Measurements from ENCODE around the gene ZCWPW1. TPM values are rescaled to one million over a fixed set of nuclear protein-coding genes. Genes with fewer than 3 reads are reported as not detected.

The ZCWPW1 gene
- polyA plus RNA-seq, 1 of the 3 experiments (the other 2 are of a cell fraction) = 4.1 TPM

- H3F3A ChIP-seq (replicated peaks; ENCODE audit: insufficient read depth) = no peaks in the 10 kb centered on the region
- H3K4me2 ChIP-seq = no peak overlapping the region
- 96% methylated on average over 2 of the region's 2 CpGs for WGBS (ENCODE audit: low lambda C conversion rate)
- DNase-seq = no peak
- H3K79me2 ChIP-seq (ENCODE audit: insufficient read depth) = no peaks in the 10 kb centered on the region
- no peaks in the 10 kb centered on the region for H3K9me2 ChIP-seq
- H2AFZ ChIP-seq (ENCODE audit: low read depth) = no peak overlapping the region
- no peaks in the 10 kb centered on the region for H4K20me1 ChIP-seq (ENCODE audit: insufficient read depth)
- ChIA-PET CTCF (interaction anchor here (0.8 to 2.0 kb wide), 6 partner anchors 10 to 162 kb away, joined by 3 to 6 read pairs (median 4); no protein-coding TSS in a partner anchor), POLR2A (interaction anchor here (0.6 kb wide), 2 partner anchors 27 to 32 kb away, joined by 3 read pairs; partner anchors contain the start of gene MEPCE)
- no peak overlapping the region for H3K9ac ChIP-seq
- no peaks in the 10 kb centered on the region for H3K27me3 ChIP-seq (ENCODE audit: insufficient read depth)
- peaks cover 0 to 5% of the 10 kb centered on the region in 2 experiments; a peak in 1 of 4 replicates for H3K4me1 ChIP-seq (ENCODE audit: control insufficient read depth in 1 of 2, insufficient read depth in 2 of 2, low read depth in 1 of 2, low read length in 1 of 2)
- no peak overlapping the region for H3K4me3 ChIP-seq (ENCODE audit: low read depth in 2 of 2, low read length in 1 of 2)
- TF ChIP-seq JUND (IDR thresholded peaks at IDR 0.05) (no peak), PBX3 (IDR thresholded peaks at IDR 0.05) (no peak), IRF3 (IDR thresholded peaks at IDR 0.05; ENCODE audit: low read depth, low read length) (no peak), NRF1 (IDR thresholded peaks at IDR 0.05; ENCODE audit: low read depth, low read length) (no peak), TEAD4 (IDR thresholded peaks at IDR 0.05; ENCODE audit: borderline replicate concordance, insufficient read depth) (no peak), CHD2 (IDR thresholded peaks at IDR 0.05; ENCODE audit: low read length, partially characterized antibody) (no peak), YY1 (IDR thresholded peaks at IDR 0.05; ENCODE audit: low read depth) (no peak), RFX5 (IDR thresholded peaks at IDR 0.05; ENCODE audit: low read length) (no peak), SIN3A (IDR thresholded peaks at IDR 0.05; ENCODE audit: borderline replicate concordance, low read depth, low read length) (no peak), TCF12 (IDR thresholded peaks at IDR 0.05) (no peak), FOXM1 (IDR thresholded peaks at IDR 0.05; ENCODE audit: low read depth) (no peak), RCOR1 (IDR thresholded peaks at IDR 0.05; ENCODE audit: low read length) (no peak), ELF1 (IDR thresholded peaks at IDR 0.05) (no peak), USF1 (IDR thresholded peaks at IDR 0.05; ENCODE audit: borderline replicate concordance, low read depth) (no peak), CTCF (IDR thresholded peaks at IDR 0.05) (no peak), GABPA (IDR thresholded peaks at IDR 0.05; ENCODE audit: low read depth) (no peak), RXRA (IDR thresholded peaks at IDR 0.05; ENCODE audit: borderline replicate concordance, low read depth) (no peak)
- TF ChIP-seq, protein P1, sequence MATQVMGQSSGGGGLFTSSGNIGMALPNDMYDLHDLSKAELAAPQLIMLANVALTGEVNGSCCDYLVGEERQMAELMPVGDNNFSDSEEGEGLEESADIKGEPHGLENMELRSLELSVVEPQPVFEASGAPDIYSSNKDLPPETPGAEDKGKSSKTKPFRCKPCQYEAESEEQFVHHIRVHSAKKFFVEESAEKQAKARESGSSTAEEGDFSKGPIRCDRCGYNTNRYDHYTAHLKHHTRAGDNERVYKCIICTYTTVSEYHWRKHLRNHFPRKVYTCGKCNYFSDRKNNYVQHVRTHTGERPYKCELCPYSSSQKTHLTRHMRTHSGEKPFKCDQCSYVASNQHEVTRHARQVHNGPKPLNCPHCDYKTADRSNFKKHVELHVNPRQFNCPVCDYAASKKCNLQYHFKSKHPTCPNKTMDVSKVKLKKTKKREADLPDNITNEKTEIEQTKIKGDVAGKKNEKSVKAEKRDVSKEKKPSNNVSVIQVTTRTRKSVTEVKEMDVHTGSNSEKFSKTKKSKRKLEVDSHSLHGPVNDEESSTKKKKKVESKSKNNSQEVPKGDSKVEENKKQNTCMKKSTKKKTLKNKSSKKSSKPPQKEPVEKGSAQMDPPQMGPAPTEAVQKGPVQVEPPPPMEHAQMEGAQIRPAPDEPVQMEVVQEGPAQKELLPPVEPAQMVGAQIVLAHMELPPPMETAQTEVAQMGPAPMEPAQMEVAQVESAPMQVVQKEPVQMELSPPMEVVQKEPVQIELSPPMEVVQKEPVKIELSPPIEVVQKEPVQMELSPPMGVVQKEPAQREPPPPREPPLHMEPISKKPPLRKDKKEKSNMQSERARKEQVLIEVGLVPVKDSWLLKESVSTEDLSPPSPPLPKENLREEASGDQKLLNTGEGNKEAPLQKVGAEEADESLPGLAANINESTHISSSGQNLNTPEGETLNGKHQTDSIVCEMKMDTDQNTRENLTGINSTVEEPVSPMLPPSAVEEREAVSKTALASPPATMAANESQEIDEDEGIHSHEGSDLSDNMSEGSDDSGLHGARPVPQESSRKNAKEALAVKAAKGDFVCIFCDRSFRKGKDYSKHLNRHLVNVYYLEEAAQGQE (IDR thresholded peaks at IDR 0.05; ENCODE audit: low read depth, low read length) = no peak
- H3K27ac ChIP-seq (ENCODE audit: low read depth in 2 of 2, low read length in 1 of 2) = no peak overlapping the region
- H3K36me3 ChIP-seq (replicated peaks in 1 of 2; ENCODE audit: control insufficient read depth in 1 of 2, insufficient read depth in 2 of 2, low read length in 1 of 2) = no peaks in the 10 kb centered on the region
- no peaks in the 10 kb centered on the region for H3K9me3 ChIP-seq
Measured at GRCh38 chr7:100402241-100402640, 26.3 kb downstream of the ZCWPW1 start.

Measured in SK-N-SH (cell line).